Sigmoid colon (tissue), 7 donors: Measurements from ENCODE around the gene PELI2. TPM values are rescaled to one million over a fixed set of nuclear protein-coding genes. Genes with fewer than 3 reads are reported as not detected.

Experiments
- DNase-seq: peaks from one replicate; pipeline ENCODE4 v3.0.0-alpha.2; 2019
- H3K27ac ChIP-seq, 4 donors: fragments of 200-600 bp; sonication (generic); one replicate each; pipeline ENCODE4 v1.5.1; 2016 to 2019; ENCODE audit warnings: mild to moderate bottlenecking in 1 of 4
- H3K27me3 ChIP-seq, 3 donors: fragments of 200-600 bp; sonication (generic); one replicate each; pipeline ENCODE4 v1.5.1; 2019; ENCODE audit warnings: mild to moderate bottlenecking in 1 of 3
- H3K36me3 ChIP-seq, 4 donors: fragments of 200-600 bp; sonication (generic); one replicate each; pipeline ENCODE4 v1.5.1; 2016 to 2019
- H3K4me1 ChIP-seq, 4 donors: fragments of 200-600 bp; sonication (generic); one replicate each; pipeline ENCODE4 v1.5.1; 2017 to 2019
- H3K4me3 ChIP-seq, 4 donors: fragments of 200-600 bp; sonication (generic); one replicate each; pipeline ENCODE4 v1.5.1; 2017 to 2019; ENCODE audit warnings: mild to moderate bottlenecking in 2 of 4, moderate library complexity in 1 of 4
- H3K9me3 ChIP-seq, 4 donors: fragments of 200-600 bp in 3 of 4; sonication (generic) in 3 of 4; one replicate each; pipeline versions ENCODE4 v1.5.1 to v1.6.1; 2013 to 2019
- CTCF ChIP-seq, 4 experiments: fragments of 450-650 bp in 3 of 4; fragments of 200-600 bp in 1 of 4; IDR thresholded peaks; one replicate each; pipeline ENCODE4 v1.5.1; 2016 to 2019; ENCODE audit warnings: antibody characterized with exemption in 4 of 4, mild to moderate bottlenecking in 3 of 4, moderate library complexity in 2 of 4
- EP300 ChIP-seq, 4 donors: sonication (generic); formaldehyde crosslinking; IDR thresholded peaks; one replicate each; pipeline ENCODE4 v1.6.1; 2017; ENCODE audit warnings: antibody characterized with exemption in 4 of 4
- POLR2A ChIP-seq, 2 donors: fragments of 450-650 bp; IDR thresholded peaks; one replicate each; pipeline ENCODE4 v1.6.1; 2016; ENCODE audit warnings: antibody characterized with exemption in 2 of 2, mild to moderate bottlenecking in 2 of 2, moderate library complexity in 2 of 2
- POLR2AphosphoS5 ChIP-seq, 4 donors: sonication (generic); formaldehyde crosslinking; IDR thresholded peaks; one replicate each; pipeline ENCODE4 v1.6.1; 2017; ENCODE audit warnings: antibody characterized with exemption in 4 of 4
- WGBS, 2 donors: extraction: QIAGEN DNeasy Blood & Tissue Kit; methylation state at CpG; one replicate each; pipeline ENCODE4 v1.1.7; 2013; 5-methylcytosine and 5-hydroxymethylcytosine counted together
- intact Hi-C: fragments of 100-400 bp; cut with DNase I; formaldehyde crosslinking; loops from one replicate; pipeline ENCODE4 v1.15.1; 2023
- polyA plus RNA-seq, 3 donors: library from polyadenylated mRNA; stranded (reverse); fragments of 200-250 nt; gene quantifications; one replicate each; pipeline ENCODE4 v1.2.3, GENCODE V29; 2013
- total RNA-seq, 4 donors: library from RNA; depleted of rRNA; stranded (reverse); fragments of >200 nt; gene quantifications; one replicate each; pipeline ENCODE4 v1.1.0, GENCODE V29; 2016
- donor health status: healthy with polysubstance abuse.
- donor health status: Bipolar disorder and iron deficiency.
- donor health status: healthy.

The PELI2 gene
- total and polyA plus RNA-seq, 7 donors = 4.5 to 34.3 (median 26.3) TPM

GRCh38 chr14:56297449-56297848, 179.2 kb downstream of the PELI2 start:
- intact Hi-C loops = no loop called here
- H3K9me3 ChIP-seq = no peaks in the 10 kb centered on the region
- H3K27ac ChIP-seq = no peak overlapping the region
- no peaks in the 10 kb centered on the region for H3K27me3 ChIP-seq
- no peak overlapping the region for H3K4me3 ChIP-seq
- TF ChIP-seq EP300 (IDR thresholded peaks at IDR 0.05) (no peak), POLR2A (IDR thresholded peaks at IDR 0.05) (no peak), POLR2AphosphoS5 (IDR thresholded peaks at IDR 0.05) (no peak), CTCF (IDR thresholded peaks at IDR 0.05) (no peak)
- 96 to 97% methylated on average over 5 of the region's 5 CpGs for WGBS, 2 donors
- no peak for DNase-seq
- no peaks in the 10 kb centered on the region for H3K4me1 ChIP-seq
- peaks cover 0 to 12% (median 0%) of the 10 kb centered on the region in 4 donors for H3K36me3 ChIP-seq

- 90 to 94% methylated on average over 9 of the region's 9 CpGs for WGBS, 2 donors
- Histone ChIP-seq H3K27me3 (no peaks in the 10 kb centered on the region), H3K9me3 (no peaks in the 10 kb centered on the region), H3K4me3 (no peak overlapping the region), H3K36me3 (peaks cover 0 to 12% (median 0%) of the 10 kb centered on the region in 4 donors), H3K4me1 (no peaks in the 10 kb centered on the region), H3K27ac (no peak overlapping the region)
- intact Hi-C loops = no loop called here
- DNase-seq = no peak
- TF ChIP-seq POLR2A (IDR thresholded peaks at IDR 0.05) (no peak), EP300 (IDR thresholded peaks at IDR 0.05) (no peak), POLR2AphosphoS5 (IDR thresholded peaks at IDR 0.05) (no peak), CTCF (IDR thresholded peaks at IDR 0.05) (no peak)
Measured at GRCh38 chr14:56299306-56299984, 181.2 kb downstream of the PELI2 start.

- H3K27ac ChIP-seq = no peak overlapping the region
- 94 to 96% methylated on average over 4 of the region's 4 CpGs for WGBS, 2 donors
- H3K9me3 ChIP-seq = no peaks in the 10 kb centered on the region
- TF ChIP-seq POLR2AphosphoS5 (IDR thresholded peaks at IDR 0.05) (no peak), EP300 (IDR thresholded peaks at IDR 0.05) (no peak), POLR2A (IDR thresholded peaks at IDR 0.05) (no peak), CTCF (IDR thresholded peaks at IDR 0.05) (no peak)
- intact Hi-C loops = no loop called here
- H3K4me3 ChIP-seq = no peak overlapping the region
- peaks cover 0 to 12% (median 0%) of the 10 kb centered on the region in 4 donors for H3K36me3 ChIP-seq
- DNase-seq = no peak
- no peaks in the 10 kb centered on the region for H3K27me3 ChIP-seq
- no peaks in the 10 kb centered on the region for H3K4me1 ChIP-seq
Measured at GRCh38 chr14:56300495-56300894, 182.3 kb downstream of the PELI2 start.

GRCh38 chr14:56304456-56304855, 186.2 kb downstream of the PELI2 start:
- TF ChIP-seq POLR2AphosphoS5 (IDR thresholded peaks at IDR 0.05) (no peak), EP300 (IDR thresholded peaks at IDR 0.05) (no peak), POLR2A (IDR thresholded peaks at IDR 0.05) (no peak), CTCF (IDR thresholded peaks at IDR 0.05) (no peak)
- H3K36me3 ChIP-seq = no peaks in the 10 kb centered on the region
- no peaks in the 10 kb centered on the region for H3K4me1 ChIP-seq
- WGBS, 2 donors = 94 to 96% methylated on average over 4 of the region's 4 CpGs
- no peak overlapping the region for H3K27ac ChIP-seq
- DNase-seq = no peak
- H3K27me3 ChIP-seq = no peaks in the 10 kb centered on the region
- no peak overlapping the region for H3K4me3 ChIP-seq
- no peaks in the 10 kb centered on the region for H3K9me3 ChIP-seq
- intact Hi-C loops = no loop called here

GRCh38 chr14:56309198-56309597, 191.0 kb downstream of the PELI2 start:
- TF ChIP-seq POLR2AphosphoS5 (IDR thresholded peaks at IDR 0.05) = no peak
- no peak for TF ChIP-seq EP300 (IDR thresholded peaks at IDR 0.05)
- TF ChIP-seq CTCF (IDR thresholded peaks at IDR 0.05) = no peak
- no peak for TF ChIP-seq POLR2A (IDR thresholded peaks at IDR 0.05)
- intact Hi-C loops = no loop called here
- 88 to 89% methylated on average over 4 of the region's 4 CpGs for whole genome bisulfite sequencing, 2 donors
- Histone ChIP-seq H3K4me1 (peaks cover 0 to 14% (median 6%) of the 10 kb centered on the region in 4 donors), H3K27ac (no peak overlapping the region), H3K36me3 (no peaks in the 10 kb centered on the region), H3K27me3 (no peaks in the 10 kb centered on the region), H3K4me3 (no peak overlapping the region), H3K9me3 (no peaks in the 10 kb centered on the region)
- DNase-seq = no peak
